Measurements from ENCODE around the gene NLRP6. TPM values are rescaled to one million over a fixed set of nuclear protein-coding genes. Genes with fewer than 3 reads are reported as not detected.
A peak's percentile ranks its signal among the peaks of the same experiment; 100 is the strongest.

Gene NLRP6
- total RNA-seq, 4 donors from 2014 or later = 0.13 to 0.73 (median 0.28) TPM

DNA sequence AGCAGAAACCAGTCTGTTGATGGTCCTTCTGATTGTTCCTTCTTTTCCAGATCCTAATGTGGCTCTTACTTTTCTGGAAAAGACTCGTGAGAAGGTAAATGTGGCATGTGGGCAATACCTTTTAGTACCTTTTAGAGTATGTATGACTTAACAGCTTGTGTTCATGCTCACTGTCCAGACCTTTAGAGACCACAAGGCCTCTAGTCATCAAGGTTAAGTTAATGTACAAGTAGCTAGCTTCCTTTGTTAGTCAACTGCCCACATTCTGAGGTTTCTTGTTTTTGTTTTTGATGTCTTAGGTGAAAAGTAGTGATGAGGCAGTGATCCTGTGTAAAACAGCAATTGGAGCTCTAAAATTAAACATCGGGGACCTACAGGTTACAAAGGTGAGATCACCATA, 33.8 kb upstream of the NLRP6 start:
- Histone ChIP-seq H3K27ac (no peak overlapping the region), H3K9me3 (no peaks in the 10 kb centered on the region), H3K4me1 (no peaks in the 10 kb centered on the region), H3K36me3 (peaks cover 55 to 56% of the 10 kb centered on the region in 2 donors), H3K4me3 (replicated peaks in 1 of 3) (no peak overlapping the region), H3K27me3 (no peaks in the 10 kb centered on the region)
- 92 to 96% methylated on average over 2 of the region's 2 CpGs for WGBS, 2 donors
- intact Hi-C loops (cut with DNase I) = no loop called here
- no peak for DNase-seq
- no peak for TF ChIP-seq POLR2A (IDR thresholded peaks at IDR 0.05)
- TF ChIP-seq CTCF (IDR thresholded peaks at IDR 0.05) = no peak

DNA sequence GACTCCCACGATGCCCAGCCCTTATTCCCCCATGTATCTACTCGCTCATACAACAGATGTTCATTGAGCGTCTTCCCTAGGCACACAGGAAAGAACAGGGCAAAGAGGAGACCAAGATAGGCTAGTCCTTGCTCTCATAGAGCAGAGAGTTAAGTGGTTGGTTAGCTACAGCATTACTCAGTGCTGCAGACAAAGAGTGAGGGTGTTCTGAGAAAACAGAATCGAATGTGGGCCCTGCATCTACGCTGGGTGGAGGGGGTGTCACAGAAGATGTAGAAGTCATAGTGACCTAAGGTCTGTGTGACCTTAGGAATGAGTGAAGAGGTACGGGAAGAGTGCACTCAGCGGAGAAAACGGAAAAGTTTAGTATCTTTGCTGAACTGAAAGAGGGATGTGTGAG, 29.1 kb upstream of the NLRP6 start:
- 92 to 96% methylated on average over 8 of the region's 8 CpGs for WGBS, 2 donors
- Histone ChIP-seq H3K9me3 (no peaks in the 10 kb centered on the region), H3K36me3 (peaks cover 68 to 71% of the 10 kb centered on the region in 2 donors), H3K4me3 (replicated peaks in 1 of 3) (no peak overlapping the region), H3K27ac (no peak overlapping the region), H3K27me3 (no peaks in the 10 kb centered on the region), H3K4me1 (no peaks in the 10 kb centered on the region)
- TF ChIP-seq POLR2A (IDR thresholded peaks at IDR 0.05) = no peak
- TF ChIP-seq CTCF (IDR thresholded peaks at IDR 0.05) = no peak
- DNase-seq = no peak
- intact Hi-C loops (cut with DNase I) = no loop called here

GRCh38 chr11:250274-250673, 27.9 kb upstream of the NLRP6 start:
- 88 to 89% methylated on average over 5 of the region's 5 CpGs for WGBS, 2 donors

DNA sequence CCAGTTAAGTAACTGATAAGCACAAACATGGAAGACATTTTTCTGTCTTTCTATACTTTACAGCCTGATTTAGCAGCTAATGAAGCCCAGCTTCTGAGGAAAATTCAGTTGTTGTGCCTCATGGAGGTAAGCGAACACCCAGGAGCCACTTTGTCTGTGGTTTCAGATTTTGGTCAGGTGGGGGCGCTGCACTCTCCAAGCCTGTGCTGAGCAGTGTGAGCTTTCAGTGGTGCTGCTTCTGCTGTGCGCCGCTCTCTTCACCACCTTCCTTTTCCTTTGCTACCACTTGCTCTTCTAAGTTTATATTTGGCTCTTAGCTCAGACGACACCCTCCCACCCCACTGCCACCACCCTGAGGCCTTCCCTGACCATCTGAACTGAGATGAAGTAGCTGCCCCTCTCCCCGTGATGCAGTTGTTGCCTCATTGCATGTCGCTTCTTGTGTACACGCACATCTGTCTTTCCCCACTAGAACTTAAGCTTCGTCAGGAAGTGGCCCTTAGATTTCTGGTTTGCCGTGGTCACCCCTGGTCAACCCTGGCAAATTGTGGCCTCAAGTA, 27.4 kb upstream of the NLRP6 start:
- intact Hi-C loops (cut with DNase I) = no loop called here
- 86% methylated on average over 10 of the region's 10 CpGs for WGBS, 2 donors
- Histone ChIP-seq H3K4me1 (no peaks in the 10 kb centered on the region), H3K36me3 (peaks cover 56 to 59% of the 10 kb centered on the region in 2 donors), H3K9me3 (no peaks in the 10 kb centered on the region), H3K4me3 (replicated peaks in 1 of 3) (no peak overlapping the region), H3K27ac (no peak overlapping the region), H3K27me3 (no peaks in the 10 kb centered on the region)
- DNase-seq = peak; percentile 42 to 43
- TF ChIP-seq POLR2A (IDR thresholded peaks at IDR 0.05) (no peak), CTCF (IDR thresholded peaks at IDR 0.05) (peak; percentile 14 to 47 (median 33))

More at GRCh38 chr11:250274-250673, 27.9 kb upstream of the NLRP6 start:
- no peaks in the 10 kb centered on the region for H3K4me1 ChIP-seq
- no peak overlapping the region for H3K27ac ChIP-seq
- peaks cover 59 to 63% of the 10 kb centered on the region in 2 donors for H3K36me3 ChIP-seq
- no peak overlapping the region for H3K4me3 ChIP-seq (replicated peaks in 1 of 3)
- intact Hi-C loops (cut with DNase I) = no loop called here
- no peaks in the 10 kb centered on the region for H3K9me3 ChIP-seq
- TF ChIP-seq CTCF (IDR thresholded peaks at IDR 0.05) (no peak), POLR2A (IDR thresholded peaks at IDR 0.05) (no peak)
- DNase-seq = no peak
- no peaks in the 10 kb centered on the region for H3K27me3 ChIP-seq

GRCh38 chr11:251550-251949, 26.7 kb upstream of the NLRP6 start:
- H3K4me1 ChIP-seq = no peaks in the 10 kb centered on the region
- TF ChIP-seq CTCF (IDR thresholded peaks at IDR 0.05) = no peak
- TF ChIP-seq POLR2A (IDR thresholded peaks at IDR 0.05) = no peak
- H3K27me3 ChIP-seq = no peaks in the 10 kb centered on the region
- no peak overlapping the region for H3K27ac ChIP-seq
- no peak overlapping the region for H3K4me3 ChIP-seq (replicated peaks in 1 of 3)
- no peak for DNase-seq
- WGBS, 2 donors = 89 to 90% methylated on average over 10 of the region's 10 CpGs
- H3K36me3 ChIP-seq = peaks cover 49 to 52% of the 10 kb centered on the region in 2 donors
- intact Hi-C loops (cut with DNase I) = no loop called here
- H3K9me3 ChIP-seq = no peaks in the 10 kb centered on the region
